HCT116 (cell line): ENCODE data around the gene TES. TPM values are rescaled to one million over a fixed set of nuclear protein-coding genes. Genes with fewer than 3 reads are reported as not detected.
A peak's percentile ranks its signal among the peaks of the same experiment; 100 is the strongest.

Experiments
- ATAC-seq: fragments of 200-7000 bp; cut with Tn5 transposase; 2 replicates; pipeline ENCODE4 v1.9.1; 2020; ENCODE audit warnings: mild to moderate bottlenecking, moderate library complexity
- BruUV-seq: library from RNA; stranded (reverse); fragments of 400-500 nt; replicated peaks from 2 replicates; lab custom pipeline; 2021; lab: Mats Ljungman, UMichigan
- CTCF ChIA-PET: fragments of 300-600 bp; sonication (Branson Sonifier 250); formaldehyde crosslinking; loops from one replicate; lab custom pipeline; 2021; ENCODE audit warnings: antibody characterized with exemption; lab: Charles Lee
- POLR2A ChIA-PET: fragments of 300-600, 350-600 bp; sonication (Branson Sonifier 250); formaldehyde crosslinking; loops from one replicate; lab custom pipeline; 2021; ENCODE audit warnings: antibody characterized with exemption; lab: Charles Lee
- RAD21 ChIA-PET, 2 experiments: fragments of 300-600 bp; sonication (Branson Sonifier 250); formaldehyde crosslinking; loops; one replicate each; lab custom pipeline; 2023; ENCODE audit warnings: low total read pairs in 2 of 2; ENCODE audit not compliant: uncharacterized antibody in 2 of 2, unreplicated experiment in 2 of 2, low non-redundant PET in 1 of 2; lab: Charles Lee
- DNase-seq: peaks from one replicate; pipeline ENCODE4 v3.0.0-alpha.2; 2010; ENCODE audit warnings: low read depth, low spot score
- H2AFZ ChIP-seq: fragments of 200-600 bp; shearing (Covaris generic), sonication (generic); 2 replicates; pipeline ENCODE4 v1.6.1; 2017; ENCODE audit warnings: low read depth, mixed run types, mixed read lengths, antibody characterized with exemption, low read length; ENCODE audit not compliant: poor library complexity, severe bottlenecking
- H3K27ac ChIP-seq: 2 replicates; pipeline ENCODE4 v1.5.1; 2012; ENCODE audit warnings: low read depth, low read length
- H3K27me3 ChIP-seq: fragments of 200-600 bp; sonication (generic); 2 replicates; pipeline ENCODE4 v1.6.1; 2016; ENCODE audit warnings: mixed run types, low read length, mixed read lengths; ENCODE audit not compliant: insufficient read depth
- H3K36me3 ChIP-seq, 2 experiments: fragments of 200-500 bp in 1 of 2; fragments of 200-600 bp in 1 of 2; sonication (Bioruptor generic) in 1 of 2; sonication (generic) in 1 of 2; 2 replicates each; pipeline versions ENCODE4 v1.5.1 to v1.6.1; 2014 to 2016; ENCODE audit warnings: low read length in 2 of 2, inconsistent platforms in 1 of 2, mixed read lengths in 1 of 2, mixed run types in 1 of 2; ENCODE audit not compliant: insufficient read depth in 2 of 2, control insufficient read depth in 1 of 2
- H3K4me1 ChIP-seq, 2 experiments: fragments of 200-600 bp in 1 of 2; sonication (generic) in 1 of 2; 2 replicates each; pipeline versions ENCODE4 v1.5.1 to v1.6.1; 2012 to 2017; ENCODE audit warnings: low read length in 2 of 2, inconsistent platforms in 1 of 2, mild to moderate bottlenecking in 1 of 2, mixed read lengths in 1 of 2, mixed run types in 1 of 2, moderate library complexity in 1 of 2; ENCODE audit not compliant: insufficient read depth in 2 of 2, control insufficient read depth in 1 of 2
- H3K4me2 ChIP-seq: fragments of 200-600 bp; sonication (generic); 2 replicates; pipeline ENCODE4 v1.6.1; 2017; ENCODE audit warnings: mixed run types, low read length, mixed read lengths
- H3K4me3 ChIP-seq, 2 experiments: fragments of 200-600 bp in 1 of 2; sonication (generic) in 1 of 2; replicated peaks in 1 of 2; 2 replicates each; pipeline ENCODE4 v1.5.1; 2011 to 2016; ENCODE audit warnings: low read length in 2 of 2, control low read depth in 1 of 2, low read depth in 1 of 2, mild to moderate bottlenecking in 1 of 2, mixed read lengths in 1 of 2, mixed run types in 1 of 2
- H3K79me2 ChIP-seq: fragments of 200-600 bp; sonication (generic); 2 replicates; pipeline ENCODE4 v1.6.1; 2017; ENCODE audit warnings: mild to moderate bottlenecking, mixed run types, low read length, moderate library complexity, mixed read lengths; ENCODE audit not compliant: insufficient read depth
- H3K9ac ChIP-seq: fragments of 200-600 bp; sonication (generic); 2 replicates; pipeline ENCODE4 v1.6.1; 2016; ENCODE audit warnings: low read length, mixed read lengths
- H3K9me2 ChIP-seq: fragments of 200-600 bp; sonication (generic), shearing (Covaris generic); 2 replicates; pipeline ENCODE4 v1.6.1; 2017; ENCODE audit warnings: mixed run types, mild to moderate bottlenecking, moderate library complexity; ENCODE audit not compliant: insufficient read depth
- H3K9me3 ChIP-seq, 2 experiments: fragments of 200-500 bp in 1 of 2; fragments of 200-600 bp in 1 of 2; sonication (Bioruptor generic) in 1 of 2; sonication (generic) in 1 of 2; 2 replicates each; pipeline ENCODE4 v1.6.1; 2014 to 2017; ENCODE audit warnings: low read length in 2 of 2, mixed read lengths in 2 of 2, inconsistent platforms in 1 of 2, low read depth in 1 of 2, mild to moderate bottlenecking in 1 of 2, mixed run types in 1 of 2, moderate library complexity in 1 of 2; ENCODE audit not compliant: control insufficient read depth in 1 of 2, insufficient read depth in 1 of 2
- H4K20me1 ChIP-seq: fragments of 200-600 bp; sonication (generic), shearing (Covaris generic); 2 replicates; pipeline ENCODE4 v1.6.1; 2017; ENCODE audit warnings: mixed run types, mild to moderate bottlenecking, moderate library complexity; ENCODE audit not compliant: insufficient read depth
- EGR1 ChIP-seq: IDR thresholded peaks from 2 replicates; pipeline ENCODE4 v1.6.1; 2012; ENCODE audit warnings: low read depth
- ELF1 ChIP-seq: IDR thresholded peaks from 2 replicates; pipeline ENCODE4 v1.6.1; 2012; ENCODE audit warnings: low read depth, borderline replicate concordance
- FOSL1 ChIP-seq: IDR thresholded peaks from 2 replicates; pipeline ENCODE4 v1.6.1; 2012; ENCODE audit warnings: low read depth
- REST ChIP-seq: IDR thresholded peaks from 2 replicates; pipeline ENCODE4 v1.6.1; 2012; ENCODE audit warnings: low read depth
- SIN3A ChIP-seq: IDR thresholded peaks from 2 replicates; pipeline ENCODE4 v1.6.1; 2012; ENCODE audit warnings: low read depth
- SRF ChIP-seq: IDR thresholded peaks from 2 replicates; pipeline ENCODE4 v1.6.1; 2012; ENCODE audit warnings: low read depth
- YY1 ChIP-seq: IDR thresholded peaks from 2 replicates; pipeline ENCODE4 v1.6.1; 2011; ENCODE audit warnings: low read length, low read depth, moderate library complexity, mild to moderate bottlenecking; ENCODE audit not compliant: insufficient replicate concordance; ENCODE audit errors: extremely low read depth
- intact Hi-C: fragments of 100-400 bp; cut with micrococcal nuclease; formaldehyde crosslinking; loops from 2 replicates; pipeline ENCODE4 v1.10.0; 2022
- total RNA-seq: library from RNA; stranded (reverse); gene quantifications from one replicate; pipeline ENCODE4 v1.2.1, GENCODE V29; 2021; ENCODE audit not compliant: unreplicated experiment

The TES gene
- total RNA-seq, 1 experiment from 2014 or later, result 129 TPM

- H3K27me3 ChIP-seq, result no peaks in the 10 kb centered on the region
- H3K4me1 ChIP-seq, result peaks cover 72 to 86% of the 10 kb centered on the region in 2 experiments
- H3K4me2 ChIP-seq, result no peak overlapping the region
- TF ChIP-seq SRF, result no peak
- TF ChIP-seq YY1, result no peak
- no peak for TF ChIP-seq SIN3A
- TF ChIP-seq REST, result no peak
- no peak for TF ChIP-seq EGR1
- peak; percentile 31 for TF ChIP-seq FOSL1
- no peak for TF ChIP-seq ELF1
- TF ChIP-seq, all 23 proteins: peak for 1
- Histone ChIP-seq H2AFZ (no peak overlapping the region), H3K79me2 (peaks cover 88% of the 10 kb centered on the region), H3K9me2 (no peaks in the 10 kb centered on the region), H3K9ac (no peak overlapping the region), H3K9me3 (no peaks in the 10 kb centered on the region), H3K36me3 (no peaks in the 10 kb centered on the region), H3K4me3 (no peak overlapping the region), H4K20me1 (peaks cover 21% of the 10 kb centered on the region; the same call in 1 of the 2 replicates), H3K27ac (no peak overlapping the region)
- ATAC-seq, result no peak
- BruUV-seq, result no TSS peak
- ChIA-PET CTCF (interaction anchor here (1.0 to 1.2 kb wide), 2 partner anchors 35 to 374 kb away, joined by 3 to 5 read pairs; no protein-coding TSS in a partner anchor), RAD21 (no interaction called here), POLR2A (no interaction called here)
- intact Hi-C loops, result no loop called here
- DNase-seq, result no peak
Observed at GRCh38 chr7:116214921-116215320, 4.6 kb downstream of the TES start.
